Erythroblast (primary cell): ENCODE measurements around the gene TACR2.

Experiments used
- GATA1 ChIP-seq: IDR thresholded peaks from 2 replicates; pipeline ENCODE4 v1.6.1; 2011; ENCODE audit warnings: low read depth, mild to moderate bottlenecking, control low read depth, low read length, moderate library complexity
- POLR2A ChIP-seq: IDR thresholded peaks from 2 replicates; pipeline ENCODE4 v1.6.1; 2011; ENCODE audit warnings: mild to moderate bottlenecking, low read length

DNA sequence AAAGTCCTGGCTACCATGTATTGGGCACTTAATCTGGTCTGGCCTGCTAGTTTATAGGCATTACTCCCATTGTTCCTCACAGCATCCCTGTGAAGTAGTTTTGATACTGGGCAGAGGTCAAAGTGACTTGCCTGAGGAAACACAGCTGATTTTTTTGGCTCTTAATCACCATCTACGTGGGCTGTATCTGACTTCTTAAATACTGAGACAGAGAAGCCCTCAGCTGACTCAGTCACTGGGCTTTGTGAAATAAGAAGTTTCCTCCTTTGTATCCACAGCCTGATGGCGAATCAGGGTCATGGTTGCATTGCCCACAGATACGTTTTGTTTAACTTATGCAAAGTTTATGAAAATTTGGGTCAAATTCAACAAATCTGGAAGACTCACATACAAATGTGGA lies 13.2 kb downstream of the TACR2 start:
- no peak for TF ChIP-seq POLR2A
- TF ChIP-seq GATA1: no peak
